ENCODE results near the gene STX8.

- TF ChIP-seq CTCF (IDR thresholded peaks at IDR 0.05; ENCODE audit: low read depth, low read length, missing input control) (no peak), TAF1 (conservative IDR thresholded peaks at IDR 0.05) (no peak), MAX (IDR thresholded peaks at IDR 0.05) (no peak), EGR1 (IDR thresholded peaks at IDR 0.05; ENCODE audit: low read depth in 2 of 2) (no peak), REST (IDR thresholded peaks at IDR 0.05) (no peak), FOXA1 (IDR thresholded peaks at IDR 0.05) (no peak), YY1 (IDR thresholded peaks at IDR 0.05) (no peak), RXRA (IDR thresholded peaks at IDR 0.05) (no peak), ZBTB33 (IDR thresholded peaks at IDR 0.05) (no peak), RAD21 (IDR thresholded peaks at IDR 0.05) (no peak), HNF4G (IDR thresholded peaks at IDR 0.05) (no peak)
These were observed 39.9 kb upstream of the STX8 start for GRCh38 chr17:9615486-9615885.

All from liver (tissue), 3 donors.